ENCODE data around the gene TXNDC16. TPM values are rescaled to one million over a fixed set of nuclear protein-coding genes. Genes with fewer than 3 reads are reported as not detected.

Gene TXNDC16
- total RNA-seq, 2 donors from 2014 or later, result 8.0 to 8.3 TPM

- no peak for ATAC-seq
- intact Hi-C loops (cut with DNase I, micrococcal nuclease), result no loop called here
These were observed 147.0 kb downstream of the TXNDC16 start for GRCh38 chr14:52405314-52405713.

GRCh38 chr14:52402812-52403526 is 149.3 kb downstream of the TXNDC16 start:
- DNase-seq (no peak), ATAC-seq (peak; percentile 32)
- intact Hi-C loops (cut with DNase I, micrococcal nuclease), result no loop called here

More at GRCh38 chr14:52405314-52405713, 147.0 kb downstream of the TXNDC16 start:
- DNase-seq, result no peak

- intact Hi-C loops (cut with DNase I, micrococcal nuclease), result no loop called here
- ATAC-seq (no peak), DNase-seq (no peak)
These were observed 151.5 kb downstream of the TXNDC16 start for GRCh38 chr14:52400846-52401245.

- intact Hi-C loops (cut with DNase I, micrococcal nuclease), result no loop called here
- ATAC-seq, result peak; percentile 92
- DNase-seq, result peak in 1 of 2 donors; percentile 28
These were observed 152.2 kb downstream of the TXNDC16 start for GRCh38 chr14:52399921-52400595.

- DNase-seq, result no peak
- intact Hi-C loops (cut with DNase I, micrococcal nuclease), result no loop called here
- ATAC-seq, result no peak
These were observed 153.2 kb downstream of the TXNDC16 start for GRCh38 chr14:52399104-52399503.

GRCh38 chr14:52397844-52398243 is 154.5 kb downstream of the TXNDC16 start:
- ATAC-seq (no peak), DNase-seq (no peak)
- intact Hi-C loops (cut with DNase I, micrococcal nuclease), result no loop called here

GRCh38 chr14:52395728-52396127 is 156.6 kb downstream of the TXNDC16 start:
- DNase-seq (no peak), ATAC-seq (no peak)
- intact Hi-C loops (cut with DNase I, micrococcal nuclease), result no loop called here

GRCh38 chr14:52391881-52392615 is 160.3 kb downstream of the TXNDC16 start:
- ATAC-seq, result peak; percentile 93
- intact Hi-C loops (cut with DNase I, micrococcal nuclease), result no loop called here
- DNase-seq, result no peak

Other genes starting within 250 kb of the TXNDC16 start
- 1 to 10 TPM; 4.3 to 5.2 TPM for gene PTGER2, start 238.2 kb downstream of the TXNDC16 start, total RNA-seq
- gene GPR137C, start 331 bp upstream of the TXNDC16 start, total RNA-seq, result under 1 TPM; 0.15 to 0.39 TPM
- 10 to 100 TPM; 61.0 to 70.8 TPM for gene ERO1A, start 143.1 kb upstream of the TXNDC16 start, total RNA-seq
- gene PSMC6, start 154.7 kb upstream of the TXNDC16 start, total RNA-seq, result 10 to 100 TPM; 61.6 to 61.9 TPM
- 10 to 100 TPM in 1 of 2 donors, 1 to 10 TPM in 1; 8.5 to 10.1 TPM for gene STYX, start 177.7 kb upstream of the TXNDC16 start, total RNA-seq
- 10 to 100 TPM; 29.5 to 34.5 TPM for gene GNPNAT1, start 239.1 kb upstream of the TXNDC16 start, total RNA-seq

Data from left colon (tissue), 2 donors.